Neural cell (in vitro differentiated cells): ENCODE data around the gene RYR2.

Source experiments
- CTCF ChIP-seq: fragments of 450-650 bp; IDR thresholded peaks from 2 replicates; pipeline ENCODE4 v1.5.1; 2014; ENCODE audit warnings: antibody characterized with exemption, mild to moderate bottlenecking, moderate library complexity; ENCODE audit not compliant: poor library complexity, severe bottlenecking
- EP300 ChIP-seq: fragments of 450-650 bp; conservative IDR thresholded peaks from 2 replicates; pipeline ENCODE4 v1.6.1; 2014; ENCODE audit warnings: antibody characterized with exemption, mild to moderate bottlenecking, moderate library complexity; ENCODE audit not compliant: poor library complexity, severe bottlenecking
- EZH2 ChIP-seq: fragments of 200-600, 300-800 bp; shearing (Covaris generic), sonication (generic); IDR thresholded peaks from 2 replicates; pipeline ENCODE4 v1.6.1; 2014; ENCODE audit warnings: antibody characterized with exemption, low read length, borderline replicate concordance, mild to moderate bottlenecking; ENCODE audit not compliant: insufficient read depth, poor library complexity, severe bottlenecking

- no peak for TF ChIP-seq EZH2
- TF ChIP-seq CTCF, result no peak
- no peak for TF ChIP-seq EP300
These were observed 690.7 kb downstream of the RYR2 start for GRCh38 chr1:237732657-237733056.
